PFSK-1 (cell line): Measurements from ENCODE around the gene FHL1.

Experiments
- POLR2AphosphoS5 ChIP-seq: IDR thresholded peaks from 2 replicates; pipeline ENCODE4 v1.6.1; 2012; ENCODE audit warnings: low read depth, mild to moderate bottlenecking, control low read depth, low read length, moderate library complexity
- SIN3A ChIP-seq: IDR thresholded peaks from 2 replicates; pipeline ENCODE4 v1.6.1; 2012; ENCODE audit warnings: mild to moderate bottlenecking, low read length, moderate library complexity, borderline replicate concordance; ENCODE audit not compliant: insufficient read depth
- TAF1 ChIP-seq: IDR thresholded peaks from 2 replicates; pipeline ENCODE4 v1.6.1; 2012; ENCODE audit warnings: low read length, control low read depth, borderline replicate concordance; ENCODE audit not compliant: insufficient read depth

- TF ChIP-seq POLR2AphosphoS5 (no peak), TAF1 (no peak), SIN3A (no peak)
These were observed 42.8 kb downstream of the FHL1 start for GRCh38 chrX:136190038-136190713.
